ENCODE data around the gene H1-8.
"Not testable (repeated sequence)": the region's sequence is repeated elsewhere in the genome, so short reads cannot be mapped to it uniquely, and the experiment has no call there.

Gene H1-8

GRCh38 chr3:129540776-129541516 is 2.0 kb upstream of the H1-8 start:
- H3K36me3 ChIP-seq (ENCODE audit: control insufficient read depth, insufficient read depth, low read length), result no peaks in the 10 kb centered on the region
- H3K9ac ChIP-seq, result no peak overlapping the region
- no peaks in the 10 kb centered on the region for H3K9me3 ChIP-seq (ENCODE audit: control insufficient read depth, low read length)
- no peak for TF ChIP-seq CTCF (IDR thresholded peaks at IDR 0.05)
- no peak overlapping the region for H3K27ac ChIP-seq
- H3K4me1 ChIP-seq, result peaks cover 1% of the 10 kb centered on the region
- H3K4me2 ChIP-seq (ENCODE audit: low read length), result no peak overlapping the region
- H2AFZ ChIP-seq, result no peak overlapping the region
- no peaks in the 10 kb centered on the region for H3K27me3 ChIP-seq (ENCODE audit: control insufficient read depth, insufficient read depth, low read length)
- no peaks in the 10 kb centered on the region for H3K79me2 ChIP-seq
- H3K4me3 ChIP-seq (ENCODE audit: low read depth, low read length), result no peak overlapping the region

GRCh38 chr3:129542747-129543146 is 228 bp upstream of the H1-8 start:
- Histone ChIP-seq H3K4me1 (no peaks in the 10 kb centered on the region), H3K79me2 (no peaks in the 10 kb centered on the region), H3K9me3 (ENCODE audit: control insufficient read depth, low read length) (no peaks in the 10 kb centered on the region), H2AFZ (no peak overlapping the region), H3K9ac (no peak overlapping the region), H3K27me3 (ENCODE audit: control insufficient read depth, insufficient read depth, low read length) (no peaks in the 10 kb centered on the region), H3K4me2 (ENCODE audit: low read length) (no peak overlapping the region), H3K36me3 (ENCODE audit: control insufficient read depth, insufficient read depth, low read length) (no peaks in the 10 kb centered on the region), H3K4me3 (ENCODE audit: low read depth, low read length) (no peak overlapping the region), H3K27ac (no peak overlapping the region)
- TF ChIP-seq CTCF (IDR thresholded peaks at IDR 0.05), result no peak

GRCh38 chr3:129543999-129544398 is 1.0 kb downstream of the H1-8 start:
- H3K27ac ChIP-seq, result no peak overlapping the region
- H3K9ac ChIP-seq, result no peak overlapping the region
- H3K27me3 ChIP-seq (ENCODE audit: control insufficient read depth, insufficient read depth, low read length), result no peaks in the 10 kb centered on the region
- H3K4me2 ChIP-seq (ENCODE audit: low read length), result no peak overlapping the region
- H3K36me3 ChIP-seq (ENCODE audit: control insufficient read depth, insufficient read depth, low read length), result no peaks in the 10 kb centered on the region
- H2AFZ ChIP-seq, result no peak overlapping the region
- TF ChIP-seq CTCF (IDR thresholded peaks at IDR 0.05), result no peak
- H3K4me3 ChIP-seq (ENCODE audit: low read depth, low read length), result no peak overlapping the region
- H3K4me1 ChIP-seq, result no peaks in the 10 kb centered on the region
- H3K9me3 ChIP-seq (ENCODE audit: control insufficient read depth, low read length), result no peaks in the 10 kb centered on the region
- H3K79me2 ChIP-seq, result no peaks in the 10 kb centered on the region

GRCh38 chr3:129545951-129546350 is 3.0 kb downstream of the H1-8 start:
- H3K27ac ChIP-seq, result not testable (repeated sequence)

GRCh38 chr3:129547241-129547640 is 4.3 kb downstream of the H1-8 start:
- no peak overlapping the region for H3K4me3 ChIP-seq (ENCODE audit: low read depth, low read length)
- H3K79me2 ChIP-seq, result no peaks in the 10 kb centered on the region
- no peak overlapping the region for H3K27ac ChIP-seq
- no peak for TF ChIP-seq CTCF (IDR thresholded peaks at IDR 0.05)
- no peaks in the 10 kb centered on the region for H3K27me3 ChIP-seq (ENCODE audit: control insufficient read depth, insufficient read depth, low read length)
- no peaks in the 10 kb centered on the region for H3K9me3 ChIP-seq (ENCODE audit: control insufficient read depth, low read length)
- H2AFZ ChIP-seq, result no peak overlapping the region
- H3K4me2 ChIP-seq (ENCODE audit: low read length), result no peak overlapping the region
- no peaks in the 10 kb centered on the region for H3K36me3 ChIP-seq (ENCODE audit: control insufficient read depth, insufficient read depth, low read length)
- H3K9ac ChIP-seq, result no peak overlapping the region
- H3K4me1 ChIP-seq, result no peaks in the 10 kb centered on the region

More at GRCh38 chr3:129545951-129546350, 3.0 kb downstream of the H1-8 start:
- not testable (repeated sequence) for H3K27me3 ChIP-seq (ENCODE audit: control insufficient read depth, insufficient read depth, low read length); H3K79me2 ChIP-seq; H3K36me3 ChIP-seq (ENCODE audit: control insufficient read depth, insufficient read depth, low read length); H3K4me1 ChIP-seq; H3K4me3 ChIP-seq (ENCODE audit: low read depth, low read length); H2AFZ ChIP-seq; H3K4me2 ChIP-seq (ENCODE audit: low read length); H3K9me3 ChIP-seq (ENCODE audit: control insufficient read depth, low read length); H3K9ac ChIP-seq
